RWPE1 (cell line): ENCODE measurements around the gene RBMS3.

Source experiments
- CTCF ChIA-PET: fragments of 350-600 bp; sonication (Branson Sonifier 250); formaldehyde crosslinking; extraction: SDS; loops from one replicate; lab custom pipeline; 2021; lab: Yijun Ruan, JAX
- POLR2A ChIA-PET: fragments of 400-600 bp; formaldehyde crosslinking; extraction: SDS; loops from one replicate; lab custom pipeline; 2020; ENCODE audit warnings: antibody characterized with exemption; ENCODE audit not compliant: low non-redundant PET; lab: Yijun Ruan, JAX
- DNase-seq: peaks from one replicate; pipeline ENCODE4 v3.0.0; 2012; ENCODE audit warnings: low spot score
- H3K27ac ChIP-seq: fragments of 450-650 bp; 2 replicates; pipeline ENCODE4 v1.5.1; 2017
- CTCF ChIP-seq: fragments of 450-650 bp; conservative IDR thresholded peaks from 2 replicates; pipeline ENCODE4 v1.5.1; 2017; ENCODE audit warnings: low read depth, mild to moderate bottlenecking

The RBMS3 gene

DNA sequence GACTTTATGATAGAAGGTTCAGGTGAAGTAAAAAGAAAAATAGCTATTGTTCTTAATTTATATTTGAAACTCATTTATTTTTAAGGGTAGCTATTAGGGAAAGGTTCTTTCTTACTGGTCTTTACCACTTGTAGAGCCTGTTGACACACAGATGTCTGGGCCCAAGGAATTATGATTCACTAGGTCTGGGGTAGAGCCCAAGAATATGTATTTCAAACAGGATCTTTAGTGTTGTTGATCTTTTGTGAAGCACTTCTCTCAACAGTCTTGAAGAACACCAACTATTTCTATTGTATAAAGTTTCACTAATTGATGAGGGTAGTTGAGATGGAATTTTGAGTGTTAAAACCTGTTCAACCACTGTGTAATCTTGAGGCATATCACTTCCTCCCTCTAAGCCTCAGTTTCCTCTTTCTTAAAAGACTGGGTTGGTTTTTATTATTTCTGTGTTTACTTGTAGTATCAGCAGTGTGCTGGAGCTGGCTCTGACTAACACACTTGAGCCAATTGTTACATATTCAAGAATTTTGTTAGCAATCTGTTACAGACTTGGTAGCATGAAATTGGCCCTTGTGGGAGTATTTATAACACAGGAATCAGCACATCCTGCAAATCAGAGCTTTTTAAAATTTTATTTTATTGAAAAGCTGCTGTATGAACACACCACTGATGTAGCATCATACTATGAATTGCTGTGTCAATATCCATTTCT is 155.9 kb downstream of the RBMS3 start:
- ChIA-PET CTCF (interaction anchor here (1.0 kb wide), 1 partner anchor 365 kb away, joined by 5 read pairs; no protein-coding TSS in a partner anchor), POLR2A (no interaction called here)
- DNase-seq = no peak
- no peak for TF ChIP-seq CTCF
- H3K27ac ChIP-seq = no peak overlapping the region

GRCh38 chr3:29438580-29438979 is 157.7 kb downstream of the RBMS3 start:
- no peak for TF ChIP-seq CTCF
- no peak overlapping the region for H3K27ac ChIP-seq
- CTCF ChIA-PET = no interaction called here
- POLR2A ChIA-PET = no interaction called here
- no peak for DNase-seq

- CTCF ChIA-PET = no interaction called here
- no peak overlapping the region for H3K27ac ChIP-seq
- POLR2A ChIA-PET = no interaction called here
- DNase-seq = no peak
- no peak for TF ChIP-seq CTCF
These were observed 159.8 kb downstream of the RBMS3 start for GRCh38 chr3:29440413-29441305.

- ChIA-PET POLR2A (no interaction called here), CTCF (no interaction called here)
- TF ChIP-seq CTCF = no peak
- H3K27ac ChIP-seq = no peak overlapping the region
- no peak for DNase-seq
These were observed 160.6 kb downstream of the RBMS3 start for GRCh38 chr3:29441422-29441821.

- no peak for TF ChIP-seq CTCF
- CTCF ChIA-PET = no interaction called here
- no peak overlapping the region for H3K27ac ChIP-seq
- no peak for DNase-seq
- POLR2A ChIA-PET = no interaction called here
These were observed 167.2 kb downstream of the RBMS3 start for GRCh38 chr3:29447946-29448627.

DNA sequence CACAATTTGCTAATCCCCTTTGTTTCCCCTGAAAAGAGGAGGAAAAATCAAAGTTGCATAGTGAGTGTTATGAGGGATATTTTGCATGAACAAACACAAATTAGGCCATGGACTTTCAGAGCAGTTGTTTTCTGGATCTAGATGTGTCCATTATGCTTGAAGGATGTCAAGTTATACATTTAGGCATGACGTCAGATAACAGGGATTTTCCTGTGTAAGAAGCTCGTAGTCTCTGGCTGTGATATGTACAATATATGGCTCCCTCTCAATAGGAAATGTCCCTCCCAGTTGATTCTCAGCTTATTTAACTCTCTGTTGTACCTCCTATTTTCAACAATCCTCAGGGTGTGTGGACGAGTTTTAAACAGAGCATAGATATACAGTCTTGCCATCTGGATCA is 171.0 kb downstream of the RBMS3 start:
- H3K27ac ChIP-seq = no peak overlapping the region
- POLR2A ChIA-PET = no interaction called here

More for the DNA sequence above, 171.0 kb downstream of the RBMS3 start:
- CTCF ChIA-PET = no interaction called here
- TF ChIP-seq CTCF = no peak
- DNase-seq = no peak
